Right lobe of liver (tissue), 6 donors: ENCODE data around the gene AIPL1. TPM values are rescaled to one million over a fixed set of nuclear protein-coding genes. Genes with fewer than 3 reads are reported as not detected.

Experiments
- ATAC-seq, 4 donors: fragments of 200-7000 bp; cut with Tn5 transposase; one replicate each; pipeline ENCODE4 v1.9.1; 2020; ENCODE audit warnings: mild to moderate bottlenecking in 4 of 4, moderate library complexity in 4 of 4
- DNase-seq, 3 donors: peaks; one replicate each; pipeline ENCODE4 v3.0.0-alpha.2; 2020
- H3K27ac ChIP-seq, 3 donors: fragments of 200-600 bp; one replicate each; pipeline ENCODE4 v1.8.0; 2022
- H3K27me3 ChIP-seq, 2 donors: fragments of 200-600 bp; one replicate each; pipeline ENCODE4 v1.8.0; 2022
- H3K36me3 ChIP-seq, 4 donors: fragments of 200-600 bp; sonication (generic) in 1 of 4; one replicate each; pipeline versions ENCODE4 v1.5.1 to v1.8.0; 2017 to 2022; ENCODE audit warnings: control low read depth in 1 of 4
- H3K4me1 ChIP-seq, 4 donors: fragments of 200-600 bp; sonication (generic) in 1 of 4; one replicate each; pipeline versions ENCODE4 v1.5.1 to v1.8.0; 2017 to 2022; ENCODE audit warnings: control low read depth in 1 of 4
- H3K4me3 ChIP-seq, 3 donors: fragments of 200-600 bp; one replicate each; pipeline ENCODE4 v1.8.0; 2022
- H3K9me3 ChIP-seq, 4 donors: fragments of 200-600 bp; sonication (generic) in 1 of 4; one replicate each; pipeline versions ENCODE4 v1.5.1 to v1.8.0; 2017 to 2022; ENCODE audit warnings: control low read depth in 1 of 4
- CTCF ChIP-seq, 4 donors: fragments of 200-600 bp in 3 of 4; fragments of 450-650 bp in 1 of 4; IDR thresholded peaks; one replicate each; pipeline versions ENCODE4 v1.5.1 to v1.8.0; 2016 to 2022; ENCODE audit warnings: antibody characterized with exemption in 4 of 4, mild to moderate bottlenecking in 2 of 4
- POLR2A ChIP-seq: fragments of 450-650 bp; IDR thresholded peaks from one replicate; pipeline ENCODE4 v1.6.1; 2017; ENCODE audit warnings: antibody characterized with exemption, mild to moderate bottlenecking
- WGBS: methylation state at CpG from one replicate; pipeline ENCODE4 v1.1.6; 2018; ENCODE audit warnings: low coverage, low lambda C conversion rate; ENCODE audit not compliant: insufficient coverage; ENCODE audit errors: missing lambda C conversion rate; 5-methylcytosine and 5-hydroxymethylcytosine counted together
- intact Hi-C, 2 donors: fragments of 100-400 bp; cut with DNase I; formaldehyde crosslinking; loops; one replicate each; pipeline versions ENCODE4 v1.11.2 to v1.14.1; 2022
- total RNA-seq, 6 experiments: library from RNA; depleted of rRNA in 2 of 6; stranded (reverse); fragments of >200 nt in 2 of 6; fragmentation: NEBNext Ultra II Directional in 3 of 6; extraction: Animal tissue kit (Norgen Biotek cat#: 25700) in 3 of 6; gene quantifications; one replicate each; pipeline versions ENCODE4 v1.1.0 to v1.2.4, GENCODE V29; 2016 to 2023
- donor health status: DM: no; HTN: yes; CAD: no.
- donor health status: DM: no; HTN: no; CAD: no.
- donor health status: DM: no; HTN: no; CAD: no.
- donor health status: DM: no; HTN: yes; CAD: no.
- donor health status: DM: no; HTN: yes; CAD: no.

Gene AIPL1
- total RNA-seq, 6 experiments from 2014 or later: not detected

DNA sequence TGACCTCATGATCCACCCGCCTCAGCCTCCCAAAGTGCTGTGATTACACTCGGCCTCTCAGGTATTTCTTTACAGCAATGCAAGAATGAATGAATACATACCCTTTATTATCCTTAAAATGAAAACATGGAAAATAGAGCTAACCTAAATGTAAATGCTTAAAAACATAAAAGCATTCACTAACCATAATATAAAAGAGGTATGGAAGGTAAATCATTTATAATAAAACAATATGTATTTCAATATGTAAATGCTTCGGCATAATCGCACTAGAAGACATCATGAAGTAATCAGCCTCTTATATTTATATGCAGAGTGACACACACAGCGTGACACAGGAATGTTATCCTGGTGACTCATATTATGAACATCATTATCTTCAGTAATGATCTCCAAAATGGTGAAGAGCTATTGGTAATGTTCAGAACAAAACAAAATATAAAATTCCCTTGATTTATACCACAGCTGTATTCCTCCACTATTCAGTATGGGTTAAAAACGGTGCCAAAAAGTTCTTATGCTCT, 53.9 kb downstream of the AIPL1 start:
- Histone ChIP-seq H3K27ac (no peak overlapping the region), H3K36me3 (no peaks in the 10 kb centered on the region), H3K9me3 (no peaks in the 10 kb centered on the region), H3K4me1 (no peaks in the 10 kb centered on the region), H3K4me3 (no peak overlapping the region), H3K27me3 (no peaks in the 10 kb centered on the region)
- no peak for DNase-seq
- intact Hi-C loops: no loop called here
- no peak for ATAC-seq
- 68% methylated on average over 6 of the region's 6 CpGs for WGBS
- no peak for TF ChIP-seq CTCF (IDR thresholded peaks at IDR 0.05)
- no peak for TF ChIP-seq POLR2A

DNA sequence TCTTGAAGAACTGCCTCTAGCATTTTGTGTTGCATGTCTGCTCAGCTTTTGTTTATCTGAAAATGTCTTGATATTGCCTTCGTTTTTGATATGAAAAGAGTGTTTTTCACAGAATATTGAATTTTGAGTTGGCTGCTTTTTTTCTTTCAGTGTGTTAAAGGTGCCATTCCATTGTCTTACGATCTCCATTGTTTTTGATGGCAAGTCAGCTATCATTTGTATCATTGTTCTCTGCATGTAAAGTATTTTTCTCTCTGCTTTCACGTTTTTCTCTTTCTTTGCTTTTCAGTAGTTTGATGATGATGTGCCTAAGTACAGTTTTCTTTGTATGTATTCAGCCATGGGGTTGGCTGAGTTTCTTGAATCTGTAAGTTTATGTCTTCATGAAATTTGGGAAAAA, 57.0 kb downstream of the AIPL1 start:
- no peaks in the 10 kb centered on the region for H3K9me3 ChIP-seq
- DNase-seq (no peak), ATAC-seq (no peak)
- no peak overlapping the region for H3K4me3 ChIP-seq
- TF ChIP-seq POLR2A: no peak
- H3K36me3 ChIP-seq: no peaks in the 10 kb centered on the region
- H3K4me1 ChIP-seq: no peaks in the 10 kb centered on the region
- intact Hi-C loops: no loop called here
- H3K27me3 ChIP-seq: no peaks in the 10 kb centered on the region
- H3K27ac ChIP-seq: no peak overlapping the region
- 35% methylated on average over 3 of the region's 3 CpGs for WGBS

GRCh38 chr17:6376931-6377361, 58.0 kb downstream of the AIPL1 start:
- Histone ChIP-seq H3K36me3 (no peaks in the 10 kb centered on the region), H3K27me3 (no peaks in the 10 kb centered on the region), H3K9me3 (no peaks in the 10 kb centered on the region), H3K4me1 (no peaks in the 10 kb centered on the region), H3K4me3 (no peak overlapping the region), H3K27ac (no peak overlapping the region)
- TF ChIP-seq CTCF (IDR thresholded peaks at IDR 0.05) (no peak), POLR2A (no peak)
- ATAC-seq (no peak), DNase-seq (no peak)
- intact Hi-C loops: no loop called here
- WGBS: 33% methylated on average over 10 of the region's 11 CpGs

DNA sequence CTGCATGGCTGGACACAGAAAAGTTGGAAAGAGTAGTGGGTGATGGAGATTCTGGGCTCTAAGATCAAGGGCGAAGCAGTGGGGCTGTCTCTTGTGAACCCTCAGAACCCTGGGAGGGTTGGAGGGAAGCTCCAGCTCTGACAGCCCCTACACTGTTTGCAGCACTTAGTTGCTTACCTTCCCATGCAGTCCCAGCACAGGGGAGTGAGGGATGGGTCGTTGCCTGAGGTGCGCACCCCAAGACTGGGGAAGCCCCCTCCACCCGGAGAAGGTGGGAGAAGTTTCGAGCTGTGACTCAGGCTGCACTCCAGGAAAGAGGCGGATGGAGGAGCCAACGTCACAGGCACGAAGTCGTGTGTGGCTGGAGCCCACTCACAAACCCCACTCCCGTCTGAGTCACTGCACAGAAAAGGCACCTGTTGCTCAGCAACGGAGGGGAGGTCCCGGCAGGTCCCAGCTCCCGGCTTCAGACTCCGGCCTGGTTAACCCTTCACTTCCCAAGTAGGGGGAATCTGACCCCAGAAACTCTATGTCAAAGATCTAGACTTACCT, 60.1 kb downstream of the AIPL1 start:
- Histone ChIP-seq H3K4me1 (no peaks in the 10 kb centered on the region), H3K27me3 (no peaks in the 10 kb centered on the region), H3K4me3 (no peak overlapping the region), H3K27ac (no peak overlapping the region), H3K9me3 (no peaks in the 10 kb centered on the region), H3K36me3 (no peaks in the 10 kb centered on the region)
- no peak for DNase-seq
- ATAC-seq: peak in 2 of 4 donors; percentile 12 to 29
- intact Hi-C loops: no loop called here
- WGBS: 2% methylated on average over 9 of the region's 14 CpGs
- TF ChIP-seq CTCF (IDR thresholded peaks at IDR 0.05): no peak
- no peak for TF ChIP-seq POLR2A

DNA sequence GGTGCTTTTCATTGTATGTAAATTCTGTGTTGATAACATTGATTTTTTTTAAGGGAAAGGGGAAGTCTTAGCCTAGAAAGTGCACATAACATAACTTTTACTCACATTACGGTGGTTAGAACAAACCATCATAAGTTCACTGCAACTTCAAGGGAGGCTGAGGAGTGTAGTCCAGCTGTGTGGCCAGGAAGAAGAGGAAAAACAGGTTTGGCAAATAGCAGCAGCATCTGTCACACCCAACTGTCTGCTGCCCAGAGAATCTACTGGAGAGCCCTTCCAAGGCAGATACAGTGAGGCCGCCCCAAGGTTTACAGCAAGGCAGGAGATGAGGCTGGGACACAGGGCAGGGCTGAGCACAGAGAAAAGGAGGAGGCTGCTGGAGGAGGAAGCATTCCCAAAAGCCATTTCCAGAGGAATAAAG, 60.6 kb downstream of the AIPL1 start:
- no peaks in the 10 kb centered on the region for H3K36me3 ChIP-seq
- H3K4me3 ChIP-seq: no peak overlapping the region
- ATAC-seq (no peak), DNase-seq (no peak)
- intact Hi-C loops: no loop called here
- H3K27me3 ChIP-seq: no peaks in the 10 kb centered on the region
- TF ChIP-seq POLR2A: no peak
- TF ChIP-seq CTCF (IDR thresholded peaks at IDR 0.05): no peak
- no peaks in the 10 kb centered on the region for H3K9me3 ChIP-seq
- H3K4me1 ChIP-seq: no peaks in the 10 kb centered on the region
- WGBS: 3% methylated on average over 2 of the region's 2 CpGs
- H3K27ac ChIP-seq: no peak overlapping the region

Other genes starting within 250 kb of the AIPL1 start
- gene PIMREG, start 9.3 kb upstream of the AIPL1 start, total RNA-seq: under 1 TPM in 2 of 6 experiments, not detected in 4; 0.18 to 0.37 TPM
- 1 to 10 TPM in 5 of 6 experiments, under 1 TPM in 1; 0.91 to 3.8 (median 1.2) TPM for gene PITPNM3, start 121.4 kb upstream of the AIPL1 start, total RNA-seq
- gene KIAA0753, start 205.6 kb upstream of the AIPL1 start, total RNA-seq: 1 to 10 TPM; 3.7 to 6.5 (median 4.9) TPM
- 100 to 1,000 TPM in 2 of 6 experiments, 10 to 100 TPM in 4; 50.4 to 204 (median 72.1) TPM for gene TXNDC17, start 205.9 kb upstream of the AIPL1 start, total RNA-seq
- 10 to 100 TPM in 2 of 6 experiments, 1 to 10 TPM in 4; 3.5 to 10.7 (median 7.4) TPM for gene MED31, start 216.5 kb upstream of the AIPL1 start, total RNA-seq
- 1 to 10 TPM; 1.2 to 4.0 (median 1.9) TPM for gene C17orf100, start 216.6 kb upstream of the AIPL1 start, total RNA-seq